ENCODE data around the gene TCN1. TPM values are rescaled to one million over a fixed set of nuclear protein-coding genes. Genes with fewer than 3 reads are reported as not detected.

TCN1 gene
- total and polyA plus RNA-seq, 9 donors, result 0.48 TPM; not detected in 8

- Histone ChIP-seq H3K27me3 (no peaks in the 10 kb centered on the region), H3K27ac (peak overlapping the region; percentile 23 to 58), H3K4me1 (ENCODE audit: insufficient read depth) (peaks cover 5% of the 10 kb centered on the region), H3K36me3 (no peaks in the 10 kb centered on the region), H3K9me3 (no peaks in the 10 kb centered on the region), H3K4me3 (peak overlapping the region; percentile 89)
- intact Hi-C loops (cut with DNase I), result no loop called here
- TF ChIP-seq POLR2A (IDR thresholded peaks at IDR 0.05) (no peak), EP300 (IDR thresholded peaks at IDR 0.05) (no peak), CTCF (IDR thresholded peaks at IDR 0.05) (no peak)
- 5 to 6% (median 5%) methylated on average over 8 of the region's 8 CpGs for WGBS, 3 donors
- DNase-seq, result no peak
These were observed 55.4 kb downstream of the TCN1 start for GRCh38 chr11:59810911-59811259.

- WGBS, 3 donors, result 0 to 1% (median 1%) methylated on average over 54 of the region's 54 CpGs
- no peak for TF ChIP-seq EP300 (IDR thresholded peaks at IDR 0.05)
- peak in 1 of 3 donors; percentile 21 for TF ChIP-seq CTCF (IDR thresholded peaks at IDR 0.05)
- TF ChIP-seq POLR2A (IDR thresholded peaks at IDR 0.05), result no peak
- intact Hi-C loops (cut with DNase I), result no loop called here
These were observed 55.9 kb downstream of the TCN1 start, which contains the start of gene MRPL16 for GRCh38 chr11:59810189-59810910. MRPL16 (minus strand) TSS chr11:59810778; CDS start chr11:59810658, 120 bp downstream.

GRCh38 chr11:59807047-59807610, 59.2 kb downstream of the TCN1 start:
- Histone ChIP-seq H3K4me1 (ENCODE audit: insufficient read depth) (no peaks in the 10 kb centered on the region), H3K36me3 (no peaks in the 10 kb centered on the region), H3K9me3 (no peaks in the 10 kb centered on the region), H3K27me3 (no peaks in the 10 kb centered on the region), H3K27ac (no peak overlapping the region), H3K4me3 (no peak overlapping the region)
- no peak for DNase-seq
- TF ChIP-seq EP300 (IDR thresholded peaks at IDR 0.05), result no peak
- 76 to 78% (median 77%) methylated on average over 1 of the region's 1 CpG for WGBS, 3 donors
- intact Hi-C loops (cut with DNase I), result loop anchor here in 2 of 4 donors (10.0 kb wide), 2 partner anchors 52 to 272 kb away; partner anchors contain the start of gene STX3 (in 1 of the 2)

More at GRCh38 chr11:59810189-59810910, 55.9 kb downstream of the TCN1 start, which contains the start of gene MRPL16:
- Histone ChIP-seq H3K4me1 (ENCODE audit: insufficient read depth) (peaks cover 1% of the 10 kb centered on the region), H3K27ac (peak within 1 kb of the TSS; percentile 23 to 58), H3K27me3 (no peaks in the 10 kb centered on the region), H3K4me3 (peak within 1 kb of the TSS; percentile 89), H3K36me3 (no peaks in the 10 kb centered on the region), H3K9me3 (no peaks in the 10 kb centered on the region)
- peak; percentile 81 to 90 (median 87) for DNase-seq

GRCh38 chr11:59804061-59804460, 62.2 kb downstream of the TCN1 start:
- no peaks in the 10 kb centered on the region for H3K36me3 ChIP-seq
- H3K9me3 ChIP-seq, result no peaks in the 10 kb centered on the region
- TF ChIP-seq CTCF (IDR thresholded peaks at IDR 0.05) (no peak), POLR2A (IDR thresholded peaks at IDR 0.05) (no peak), EP300 (IDR thresholded peaks at IDR 0.05) (no peak)
- intact Hi-C loops (cut with DNase I), result loop anchor here in 3 of 4 donors (5.0 to 10.0 kb wide), 3 partner anchors 49 to 269 kb away; partner anchors contain the start of gene STX3 (in 1 of the 3)
- H3K4me1 ChIP-seq (ENCODE audit: insufficient read depth), result no peaks in the 10 kb centered on the region
- no peak overlapping the region for H3K4me3 ChIP-seq
- no peak overlapping the region for H3K27ac ChIP-seq
- WGBS, 3 donors, result 92 to 98% (median 95%) methylated on average over 2 of the region's 2 CpGs
- DNase-seq, result no peak
- no peaks in the 10 kb centered on the region for H3K27me3 ChIP-seq

Other genes with a start within 250 kb of the TCN1 start
- 10 to 100 TPM; 11.1 to 40.3 (median 30.8) TPM for gene PATL1, start 197.4 kb downstream of the TCN1 start, total RNA-seq
- 10 to 100 TPM; 16.2 to 44.2 TPM for gene PATL1, start 197.4 kb downstream of the TCN1 start, polyA plus RNA-seq
- not detected for gene OR10V1, start 152.6 kb downstream of the TCN1 start, total RNA-seq
- not detected for gene OR10V1, start 152.6 kb downstream of the TCN1 start, polyA plus RNA-seq
- gene STX3, start 111.1 kb downstream of the TCN1 start, total RNA-seq, result 10 to 100 TPM; 14.6 to 29.4 (median 16.2) TPM
- gene STX3, start 111.1 kb downstream of the TCN1 start, polyA plus RNA-seq, result 10 to 100 TPM; 13.3 to 23.1 TPM
- gene MRPL16, start 55.7 kb downstream of the TCN1 start, total RNA-seq, result 10 to 100 TPM; 30.0 to 40.4 (median 35.9) TPM
- gene MRPL16, start 55.7 kb downstream of the TCN1 start, polyA plus RNA-seq, result 10 to 100 TPM; 45.4 to 68.1 TPM
- gene CBLIF, start 21.0 kb downstream of the TCN1 start, total RNA-seq, result not detected
- gene CBLIF, start 21.0 kb downstream of the TCN1 start, polyA plus RNA-seq, result not detected
- not detected for gene OOSP3, start 12.3 kb upstream of the TCN1 start, total RNA-seq
- not detected for gene OOSP3, start 12.3 kb upstream of the TCN1 start, polyA plus RNA-seq
- gene OOSP1, start 71.9 kb upstream of the TCN1 start, total RNA-seq, result not detected
- not detected for gene OOSP1, start 71.9 kb upstream of the TCN1 start, polyA plus RNA-seq
- gene OOSP4A, start 97.5 kb upstream of the TCN1 start, total RNA-seq, result not detected
- gene OOSP4A, start 97.5 kb upstream of the TCN1 start, polyA plus RNA-seq, result under 1 TPM in 1 of 2 donors, not detected in 1; 0.29 TPM
- not detected for gene OOSP4B, start 150.7 kb upstream of the TCN1 start, total RNA-seq
- gene OOSP4B, start 150.7 kb upstream of the TCN1 start, polyA plus RNA-seq, result under 1 TPM in 1 of 2 donors, not detected in 1; 0.70 TPM
- gene OOSP2, start 173.9 kb upstream of the TCN1 start, total RNA-seq, result not detected
- under 1 TPM; 0.18 to 0.59 TPM for gene OOSP2, start 173.9 kb upstream of the TCN1 start, polyA plus RNA-seq
- not detected for gene MS4A3, start 190.2 kb upstream of the TCN1 start, total RNA-seq
- not detected for gene MS4A3, start 190.2 kb upstream of the TCN1 start, polyA plus RNA-seq
- under 1 TPM in 4 of 7 donors, not detected in 3; 0.23 to 0.80 (median 0.51) TPM for gene MS4A2, start 222.2 kb upstream of the TCN1 start, total RNA-seq
- 1 to 10 TPM in 1 of 2 donors, under 1 TPM in 1; 0.38 to 1.7 TPM for gene MS4A2, start 222.2 kb upstream of the TCN1 start, polyA plus RNA-seq